Neuron (in vitro differentiated cells): ENCODE measurements around the gene GPER1.

Source experiments
- H2AFZ ChIP-seq: one replicate; pipeline ENCODE4 v1.6.1; 2013; ENCODE audit warnings: low read depth, mild to moderate bottlenecking, inconsistent platforms, low read length, moderate library complexity
- H3K27me3 ChIP-seq: one replicate; pipeline ENCODE4 v1.6.1; 2013; ENCODE audit warnings: low read length; ENCODE audit not compliant: insufficient read depth
- H3K36me3 ChIP-seq: one replicate; pipeline ENCODE4 v1.6.1; 2013; ENCODE audit warnings: low read length; ENCODE audit not compliant: insufficient read depth
- H3K4me1 ChIP-seq: one replicate; pipeline ENCODE4 v1.6.1; 2013; ENCODE audit warnings: low read length; ENCODE audit not compliant: insufficient read depth
- H3K4me3 ChIP-seq: 2 replicates; pipeline ENCODE4 v1.5.1; 2013; ENCODE audit warnings: mild to moderate bottlenecking, low read length, moderate library complexity
- H3K9me3 ChIP-seq: one replicate; pipeline ENCODE4 v1.6.1; 2013; ENCODE audit warnings: low read length

The GPER1 gene

DNA sequence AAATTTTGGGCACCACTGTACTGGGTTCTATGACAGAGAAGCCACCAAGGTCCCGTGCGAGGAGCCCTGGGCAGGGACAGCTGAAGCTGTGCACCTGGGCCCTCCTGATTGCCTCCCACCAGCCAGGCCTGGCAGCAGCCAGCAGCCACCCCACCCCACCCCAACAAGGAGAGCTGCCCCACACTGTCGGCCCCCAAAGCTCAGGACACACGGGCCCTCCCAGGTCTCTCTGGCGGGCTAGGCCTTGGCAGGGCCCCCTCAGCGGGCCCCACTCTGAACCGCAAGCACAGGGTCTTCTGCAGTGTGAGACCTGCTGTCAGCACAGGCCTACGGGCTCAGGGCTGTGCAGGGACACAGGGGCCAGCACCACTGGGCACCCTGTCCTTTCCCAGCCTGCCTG lies 38.1 kb upstream of the GPER1 start:
- H3K4me1 ChIP-seq = peaks cover 24% of the 10 kb centered on the region
- no peaks in the 10 kb centered on the region for H3K36me3 ChIP-seq
- H3K27me3 ChIP-seq = no peaks in the 10 kb centered on the region
- no peak overlapping the region for H3K4me3 ChIP-seq
- H2AFZ ChIP-seq = no peak overlapping the region
- H3K9me3 ChIP-seq = no peaks in the 10 kb centered on the region

DNA sequence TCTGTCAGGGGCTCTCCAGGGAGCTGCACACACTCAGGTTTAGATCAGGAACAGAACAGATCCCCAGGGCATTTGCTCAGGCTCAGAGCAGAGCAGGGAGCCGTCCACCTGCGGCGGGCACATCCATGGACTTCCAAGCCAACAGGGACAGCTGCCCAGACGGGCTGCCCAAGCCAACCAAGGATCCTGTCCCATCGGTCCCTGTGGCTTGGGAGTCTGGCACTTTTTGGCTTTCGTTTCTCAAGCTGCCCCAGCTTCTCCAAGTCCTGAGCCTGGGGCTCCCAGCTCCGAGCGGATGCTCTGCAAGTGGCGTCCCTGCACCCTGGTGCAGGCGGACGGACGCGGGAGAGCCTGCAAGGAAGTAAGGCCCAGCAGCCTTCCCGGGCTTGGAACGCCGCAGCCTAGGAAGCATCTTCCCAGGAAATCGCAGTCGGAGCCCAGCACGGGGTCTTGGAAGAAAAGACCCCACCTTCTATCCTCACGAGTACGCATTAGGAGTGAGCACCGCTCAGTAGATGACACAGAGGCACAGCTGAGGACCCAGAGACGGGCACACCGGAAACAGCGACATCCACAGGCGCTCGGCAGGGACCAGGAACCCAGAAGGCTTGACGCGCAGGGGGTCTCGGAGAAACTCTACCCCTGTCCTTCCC lies 37.5 kb upstream of the GPER1 start:
- no peak overlapping the region for H3K4me3 ChIP-seq
- peaks cover 22% of the 10 kb centered on the region for H3K4me1 ChIP-seq

DNA sequence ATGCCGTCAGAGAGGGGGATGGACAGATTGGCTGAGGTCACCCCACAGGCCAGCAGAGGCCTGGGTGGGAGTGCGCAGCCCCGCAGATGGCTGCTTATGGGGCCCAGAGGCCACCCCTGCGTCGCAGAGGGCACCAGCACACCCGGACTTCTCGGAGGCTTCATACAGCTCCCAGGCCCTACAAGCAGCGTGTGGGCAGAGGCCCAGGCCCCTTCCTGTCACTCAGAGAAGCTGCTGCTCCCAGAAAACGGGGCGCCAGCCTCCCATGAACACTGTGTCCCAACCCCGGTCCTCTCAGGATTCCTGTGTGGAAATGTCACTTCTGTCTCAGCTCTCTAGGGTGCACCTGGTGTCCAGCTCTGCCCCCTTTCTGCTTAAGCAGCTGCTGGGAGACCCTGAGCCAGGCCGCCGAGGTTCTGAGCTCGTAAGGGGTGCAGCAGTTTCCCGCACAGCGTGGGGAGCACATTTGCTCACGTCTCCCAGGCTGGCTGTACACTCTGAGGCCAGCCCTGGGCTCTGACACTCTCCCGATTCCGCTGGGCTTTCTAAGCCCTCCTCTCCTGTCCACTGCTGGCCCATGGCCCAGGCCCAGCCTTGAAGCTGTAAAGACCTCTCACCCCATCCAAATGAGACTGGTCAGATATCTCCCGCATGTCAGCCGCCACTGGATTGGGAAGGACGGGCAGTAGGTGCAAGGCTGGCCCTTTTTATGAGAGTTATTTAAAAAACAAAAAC lies 36.8 kb upstream of the GPER1 start:
- H3K36me3 ChIP-seq = no peaks in the 10 kb centered on the region
- H3K4me1 ChIP-seq = peaks cover 19% of the 10 kb centered on the region
- no peaks in the 10 kb centered on the region for H3K27me3 ChIP-seq

More for the DNA sequence above, 37.5 kb upstream of the GPER1 start:
- Histone ChIP-seq H3K9me3 (no peaks in the 10 kb centered on the region), H3K36me3 (no peaks in the 10 kb centered on the region), H3K27me3 (no peaks in the 10 kb centered on the region), H2AFZ (no peak overlapping the region)

DNA sequence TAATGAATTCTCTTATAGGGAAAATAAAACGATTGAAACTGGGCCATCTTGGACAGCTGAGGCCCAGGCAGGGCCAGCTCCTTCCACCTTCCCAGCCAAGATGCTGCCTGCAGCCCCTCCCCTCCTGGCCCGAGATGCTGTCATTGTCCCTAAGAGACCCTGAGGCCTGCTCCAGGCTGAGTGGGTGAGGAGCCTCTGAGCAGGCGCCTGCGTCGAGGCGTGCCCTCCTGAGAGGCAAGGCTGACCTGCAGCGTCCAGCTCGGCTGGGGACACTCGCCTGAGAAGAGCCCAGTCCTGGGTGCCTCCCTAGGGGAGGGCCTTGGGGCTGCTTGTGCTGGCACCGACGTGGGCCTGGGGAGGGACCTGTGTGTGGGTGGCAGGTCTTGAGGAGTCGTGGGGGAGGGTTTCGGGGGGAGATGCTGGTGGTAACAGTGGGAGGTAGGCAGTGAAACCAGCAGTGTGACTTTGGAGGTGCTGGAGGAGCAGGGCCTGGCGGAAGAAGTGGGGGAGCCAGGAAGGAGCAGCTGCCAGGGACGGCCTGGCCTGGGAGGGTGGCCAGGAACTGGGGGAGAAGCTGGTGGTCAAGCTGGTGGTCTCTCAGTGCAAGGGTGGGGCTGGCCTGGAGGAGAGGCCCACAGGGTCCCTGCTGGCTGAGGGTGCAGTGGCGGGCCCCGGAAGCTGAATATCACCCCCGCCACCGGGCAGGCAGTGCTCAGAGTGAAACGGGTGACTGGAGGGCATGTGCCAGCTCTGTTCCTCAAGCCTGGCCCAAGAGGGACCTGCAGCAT lies 35.7 kb upstream of the GPER1 start:
- Histone ChIP-seq H2AFZ (no peak overlapping the region), H3K27me3 (no peaks in the 10 kb centered on the region), H3K9me3 (no peaks in the 10 kb centered on the region), H3K36me3 (no peaks in the 10 kb centered on the region), H3K4me3 (no peak overlapping the region), H3K4me1 (peaks cover 19% of the 10 kb centered on the region)

More for the DNA sequence above, 36.8 kb upstream of the GPER1 start:
- H2AFZ ChIP-seq = no peak overlapping the region
- H3K9me3 ChIP-seq = no peaks in the 10 kb centered on the region
- H3K4me3 ChIP-seq = no peak overlapping the region

DNA sequence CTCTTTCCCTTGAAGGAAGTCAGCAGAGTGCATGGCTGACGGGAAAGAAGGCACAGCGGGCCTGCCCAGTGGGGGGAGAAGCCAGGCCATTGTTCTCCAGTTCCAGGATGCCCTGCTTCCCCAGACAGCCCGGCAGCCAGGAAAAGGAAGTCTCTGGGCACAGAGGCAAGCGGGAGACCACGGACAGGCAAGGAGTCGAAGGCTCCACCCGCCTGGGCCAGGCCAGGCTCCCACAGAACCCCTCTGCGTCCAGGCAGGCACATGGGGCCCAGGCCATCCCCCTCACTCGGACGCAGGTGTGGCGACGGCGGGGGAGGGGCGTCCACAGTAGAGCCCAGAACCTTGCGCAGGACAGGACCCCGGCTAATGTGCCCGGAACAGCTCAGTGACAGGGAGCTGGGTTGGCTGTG lies 34.9 kb upstream of the GPER1 start:
- H3K4me3 ChIP-seq = no peak overlapping the region

DNA sequence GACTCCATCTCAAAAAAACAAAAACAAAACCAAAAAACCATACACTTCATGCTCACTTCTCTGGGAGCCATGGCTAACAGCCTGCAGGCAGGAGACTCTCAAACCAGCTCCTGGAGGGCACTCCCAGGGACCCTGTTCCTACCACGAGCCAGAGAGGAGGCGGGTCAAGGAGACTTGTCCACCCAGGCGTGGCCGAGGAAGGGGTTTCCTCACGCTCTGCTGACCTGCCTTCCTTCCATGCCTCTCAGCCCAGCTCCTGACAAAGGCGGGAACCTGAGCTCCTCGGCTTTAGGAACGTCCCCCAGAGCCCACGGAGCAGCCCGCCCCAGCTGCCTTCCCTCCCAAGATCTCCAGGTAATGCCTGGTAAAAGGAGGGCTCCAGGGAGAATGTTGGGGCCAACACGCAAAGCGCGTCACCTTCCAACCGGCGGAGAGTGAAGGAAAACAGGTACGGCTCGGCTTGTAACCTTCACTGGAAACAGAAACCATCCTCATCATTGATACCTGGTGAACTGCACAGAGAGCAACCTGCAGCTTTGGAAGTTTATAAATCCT lies 34.0 kb upstream of the GPER1 start:
- Histone ChIP-seq H3K9me3 (no peaks in the 10 kb centered on the region), H3K4me1 (peaks cover 14% of the 10 kb centered on the region), H2AFZ (no peak overlapping the region)

More for the DNA sequence above, 34.9 kb upstream of the GPER1 start:
- no peaks in the 10 kb centered on the region for H3K36me3 ChIP-seq
- H3K9me3 ChIP-seq = no peaks in the 10 kb centered on the region
- H2AFZ ChIP-seq = no peak overlapping the region
- no peaks in the 10 kb centered on the region for H3K27me3 ChIP-seq
- peaks cover 18% of the 10 kb centered on the region for H3K4me1 ChIP-seq

DNA sequence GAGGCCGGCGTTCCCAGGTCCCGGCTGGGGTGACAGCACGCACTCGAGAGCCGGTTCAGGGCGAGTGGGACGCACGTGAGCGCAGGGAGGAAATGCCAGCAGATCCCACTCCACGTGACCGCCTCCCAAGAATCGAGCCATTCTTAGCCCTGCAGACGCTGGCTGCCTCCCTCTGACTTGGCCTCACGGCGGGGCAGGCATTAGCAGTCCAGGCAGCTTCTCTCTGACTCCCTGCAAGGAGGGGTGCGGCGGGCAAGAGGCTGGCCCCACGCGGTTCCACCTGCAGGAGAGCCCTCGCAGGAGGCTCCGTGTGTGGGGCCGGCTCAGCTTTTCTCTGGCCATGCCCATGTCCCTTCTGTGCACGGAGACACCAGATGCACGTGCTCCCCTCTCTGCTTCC lies 33.5 kb upstream of the GPER1 start:
- H3K4me3 ChIP-seq = no peak overlapping the region
- no peak overlapping the region for H2AFZ ChIP-seq
- H3K9me3 ChIP-seq = no peaks in the 10 kb centered on the region
- H3K4me1 ChIP-seq = peaks cover 9% of the 10 kb centered on the region
- no peaks in the 10 kb centered on the region for H3K27me3 ChIP-seq
- H3K36me3 ChIP-seq = no peaks in the 10 kb centered on the region

More for the DNA sequence above, 34.0 kb upstream of the GPER1 start:
- H3K36me3 ChIP-seq = no peaks in the 10 kb centered on the region
- H3K4me3 ChIP-seq = no peak overlapping the region
- H3K27me3 ChIP-seq = no peaks in the 10 kb centered on the region

DNA sequence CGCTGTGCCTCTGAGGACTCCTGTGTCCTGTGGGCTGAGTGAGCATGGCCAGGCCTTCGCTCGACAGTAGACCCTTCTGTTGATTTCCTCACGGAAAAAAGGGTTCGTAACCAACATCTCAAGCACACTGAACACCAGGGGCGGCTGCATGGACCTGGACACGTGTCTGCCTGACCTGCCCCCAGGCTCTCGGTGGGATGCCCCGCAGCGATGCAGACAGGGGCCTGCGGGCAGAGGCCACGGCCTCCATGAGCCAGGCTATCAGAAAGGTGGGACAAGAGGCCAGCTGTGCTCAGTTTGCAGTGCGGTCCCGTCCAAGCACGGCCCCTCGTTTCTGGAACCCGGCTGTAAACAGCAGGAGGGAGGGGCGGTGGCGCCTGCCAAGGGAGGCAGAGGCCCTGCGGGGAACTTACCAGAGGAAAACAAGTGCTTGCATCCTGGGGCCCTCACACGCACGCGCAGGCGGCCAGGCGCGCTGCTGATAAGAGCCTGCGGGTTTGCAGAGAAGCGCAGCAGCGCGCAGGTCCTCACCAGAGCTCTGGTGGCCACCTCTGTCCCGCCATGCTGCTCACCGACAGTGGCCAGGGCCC lies 33.0 kb upstream of the GPER1 start:
- Histone ChIP-seq H3K36me3 (no peaks in the 10 kb centered on the region), H3K4me1 (peaks cover 9% of the 10 kb centered on the region), H2AFZ (no peak overlapping the region), H3K27me3 (no peaks in the 10 kb centered on the region), H3K4me3 (no peak overlapping the region), H3K9me3 (no peaks in the 10 kb centered on the region)

DNA sequence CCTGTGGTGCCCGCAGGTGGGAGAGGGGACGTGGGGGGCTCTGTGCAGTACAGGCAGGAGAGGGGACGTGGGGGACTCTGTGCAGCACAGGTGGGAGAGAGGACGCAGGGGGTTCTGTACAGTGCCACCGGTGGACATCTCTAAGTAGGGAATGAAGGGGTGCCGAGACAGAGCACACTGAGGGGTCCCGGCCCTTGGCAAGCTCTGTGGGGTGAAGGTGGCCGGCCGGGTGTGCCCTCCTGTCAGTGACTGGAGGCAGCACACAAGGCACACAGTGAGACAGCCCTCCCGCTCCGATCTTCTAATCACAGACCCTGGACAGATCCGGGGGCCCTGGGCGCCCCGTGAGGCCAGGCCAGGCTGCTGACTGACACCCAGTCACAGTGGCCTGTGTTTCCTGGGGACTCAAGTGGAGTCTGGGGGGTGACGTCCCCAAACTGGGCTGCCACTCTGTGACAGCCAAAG lies 32.4 kb upstream of the GPER1 start:
- Histone ChIP-seq H2AFZ (no peak overlapping the region), H3K4me1 (peaks cover 9% of the 10 kb centered on the region), H3K9me3 (no peaks in the 10 kb centered on the region), H3K36me3 (no peaks in the 10 kb centered on the region), H3K27me3 (no peaks in the 10 kb centered on the region), H3K4me3 (no peak overlapping the region)

DNA sequence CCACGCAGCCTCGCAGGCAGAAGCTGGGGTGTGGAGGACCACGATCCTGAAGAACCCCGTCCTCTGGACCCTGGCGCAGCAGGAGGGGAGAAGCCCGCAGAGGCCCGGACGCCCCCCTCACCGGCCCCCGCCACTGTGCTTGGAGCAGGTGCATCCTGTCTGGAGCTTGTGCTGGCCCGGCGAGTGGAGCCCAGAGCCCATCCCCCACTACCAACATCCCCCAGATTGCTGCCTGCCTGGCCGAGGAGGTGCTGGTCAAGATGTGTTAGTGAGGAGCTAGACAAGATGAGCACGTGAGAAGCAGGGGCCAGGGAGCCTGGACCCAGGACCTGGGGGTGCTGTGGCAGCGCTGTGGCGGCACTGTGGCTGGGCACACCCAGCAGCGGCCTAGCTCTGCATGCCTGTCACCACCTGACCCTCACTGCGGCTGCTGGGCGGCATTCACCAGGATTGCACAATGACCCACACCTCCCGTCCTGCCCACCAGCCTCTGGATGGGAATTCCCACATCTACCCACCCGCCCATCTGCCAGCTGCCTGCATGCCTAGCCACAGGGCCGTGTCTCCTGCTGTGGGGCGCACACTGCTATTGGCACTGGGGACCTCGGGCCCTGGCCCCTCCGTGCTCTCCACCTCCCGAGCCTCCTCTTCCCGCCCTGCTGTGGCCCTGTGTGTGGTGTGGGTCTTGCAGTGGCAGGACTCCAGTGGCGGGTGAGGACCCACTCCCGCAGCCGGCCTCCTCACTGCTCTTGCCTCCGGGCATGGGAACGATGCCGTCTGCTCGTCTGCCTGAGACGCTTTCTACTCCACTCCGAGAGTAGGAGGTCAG lies 31.7 kb upstream of the GPER1 start:
- peaks cover 9% of the 10 kb centered on the region for H3K4me1 ChIP-seq
- no peaks in the 10 kb centered on the region for H3K36me3 ChIP-seq
- H3K9me3 ChIP-seq = no peaks in the 10 kb centered on the region
- no peaks in the 10 kb centered on the region for H3K27me3 ChIP-seq
- H3K4me3 ChIP-seq = no peak overlapping the region
- no peak overlapping the region for H2AFZ ChIP-seq

DNA sequence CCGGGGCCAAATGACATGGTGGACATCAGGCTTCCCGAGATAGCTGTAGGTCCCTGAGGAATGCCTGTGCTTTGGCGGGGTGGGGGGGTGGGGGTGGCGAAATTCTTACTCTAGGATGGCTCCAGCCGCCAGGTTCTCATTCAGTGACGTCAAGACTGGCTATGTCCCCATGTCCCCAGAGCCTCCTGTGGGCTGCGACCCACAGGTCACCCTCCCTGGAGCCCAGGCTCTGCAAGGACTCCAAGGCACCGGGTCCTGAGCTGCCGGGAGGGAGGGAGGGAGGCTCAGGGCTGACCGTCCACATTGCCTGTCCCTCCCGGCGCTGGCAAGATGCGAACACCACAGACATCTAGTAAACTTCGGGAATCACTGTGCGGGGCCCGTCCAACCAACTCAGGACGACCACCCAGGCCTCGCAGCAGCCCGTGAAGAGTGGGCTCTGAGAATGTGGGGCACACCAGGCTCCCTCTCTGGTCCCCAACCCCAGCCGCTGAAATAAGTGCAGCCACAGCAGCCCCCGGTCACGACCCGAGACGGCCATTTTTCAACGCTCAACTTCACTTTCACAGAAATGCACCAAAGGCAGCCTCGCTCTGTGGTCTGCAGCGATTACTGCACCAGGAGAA lies 31.0 kb upstream of the GPER1 start:
- Histone ChIP-seq H3K4me1 (peaks cover 9% of the 10 kb centered on the region), H3K4me3 (no peak overlapping the region), H2AFZ (no peak overlapping the region), H3K9me3 (no peaks in the 10 kb centered on the region), H3K27me3 (no peaks in the 10 kb centered on the region), H3K36me3 (no peaks in the 10 kb centered on the region)
